ENCODE results near the gene NBPF6. TPM values are rescaled to one million over a fixed set of nuclear protein-coding genes. Genes with fewer than 3 reads are reported as not detected.
"Not testable (repeated sequence)": the region's sequence is repeated elsewhere in the genome, so short reads cannot be mapped to it uniquely, and the experiment has no call there.

The NBPF6 gene
- total RNA-seq, 1 donor from 2014 or later = not detected

- DNase-seq = no peak
Observed at GRCh38 chr1:108502624-108503023, 52.5 kb downstream of the NBPF6 start.

GRCh38 chr1:108503062-108503733, 53.1 kb downstream of the NBPF6 start:
- no peak for DNase-seq

GRCh38 chr1:108504447-108504846, 54.3 kb downstream of the NBPF6 start:
- no peak for DNase-seq

GRCh38 chr1:108505763-108506070, 55.6 kb downstream of the NBPF6 start:
- no peak for DNase-seq

- no peak for DNase-seq
Observed at GRCh38 chr1:108511764-108512163, 61.6 kb downstream of the NBPF6 start.

GRCh38 chr1:108512239-108513043, 62.3 kb downstream of the NBPF6 start:
- DNase-seq = no peak

GRCh38 chr1:108513044-108513415, 62.9 kb downstream of the NBPF6 start:
- no peak for DNase-seq

GRCh38 chr1:108513914-108514313, 63.8 kb downstream of the NBPF6 start:
- not testable (repeated sequence) for DNase-seq

GRCh38 chr1:108517301-108517897, 67.3 kb downstream of the NBPF6 start:
- not testable (repeated sequence) for DNase-seq

Other genes with a start within 250 kb of the NBPF6 start
- gene SLC25A24, start 250.0 kb upstream of the NBPF6 start, total RNA-seq = 49.9 TPM
- gene NBPF4, start 206.3 kb upstream of the NBPF6 start, total RNA-seq = 0.16 TPM
- gene EEIG2, start 109.8 kb downstream of the NBPF6 start, total RNA-seq = 61.1 TPM
- gene HENMT1, start 210.8 kb downstream of the NBPF6 start, total RNA-seq = 28.1 TPM
- 21.8 TPM for gene PRPF38B, start 242.0 kb downstream of the NBPF6 start, total RNA-seq

Data from occipital lobe (tissue), 2 donors.